Stomach (tissue), 9 donors: ENCODE data around the gene PFKFB1. TPM values are rescaled to one million over a fixed set of nuclear protein-coding genes. Genes with fewer than 3 reads are reported as not detected.
A peak's percentile ranks its signal among the peaks of the same experiment; 100 is the strongest.

Experiments
- DNase-seq, 2 donors: peaks; one replicate each; pipeline versions ENCODE4 v3.0.0 to v3.0.0-alpha.2; 2013 to 2019
- H3K27ac ChIP-seq, 5 donors: fragments of 200-600 bp in 4 of 5; sonication (generic) in 4 of 5; one replicate each; pipeline ENCODE4 v1.5.1; 2013 to 2019; ENCODE audit warnings: mild to moderate bottlenecking in 1 of 5, moderate library complexity in 1 of 5
- H3K27me3 ChIP-seq, 3 donors: fragments of 200-600 bp; sonication (generic); one replicate each; pipeline ENCODE4 v1.5.1; 2017 to 2019; ENCODE audit warnings: mixed run types in 1 of 3
- H3K36me3 ChIP-seq, 4 donors: fragments of 200-600 bp; sonication (generic); 1 replicate in 3 of 4; 2 replicates in 1 of 4; pipeline ENCODE4 v1.5.1; 2016 to 2019
- H3K4me1 ChIP-seq, 4 donors: fragments of 200-600 bp; sonication (generic); one replicate each; pipeline ENCODE4 v1.5.1; 2016 to 2019
- H3K4me3 ChIP-seq, 4 donors: fragments of 200-600 bp; sonication (generic) in 3 of 4; one replicate each; pipeline ENCODE4 v1.5.1; 2016 to 2019; ENCODE audit warnings: mild to moderate bottlenecking in 1 of 4
- H3K9me3 ChIP-seq, 4 donors: fragments of 200-600 bp; sonication (generic); one replicate each; pipeline ENCODE4 v1.5.1; 2016 to 2019
- EP300 ChIP-seq: sonication (generic); formaldehyde crosslinking; IDR thresholded peaks from one replicate; pipeline ENCODE4 v1.6.1; 2017; ENCODE audit warnings: antibody characterized with exemption
- POLR2A ChIP-seq, 4 donors: fragments of 450-650 bp; IDR thresholded peaks; one replicate each; pipeline ENCODE4 v1.6.1; 2016; ENCODE audit warnings: antibody characterized with exemption in 4 of 4, control low read depth in 2 of 4, mild to moderate bottlenecking in 1 of 4, moderate library complexity in 1 of 4
- POLR2AphosphoS5 ChIP-seq, 3 donors: sonication (generic); formaldehyde crosslinking; IDR thresholded peaks; one replicate each; pipeline ENCODE4 v1.6.1; 2016; ENCODE audit warnings: antibody characterized with exemption in 3 of 3
- WGBS, 5 donors: extraction: QIAGEN DNeasy Blood & Tissue Kit in 3 of 5; methylation state at CpG; one replicate each; pipeline versions ENCODE4 v1.1.5 to v1.1.7; 2013 to 2018; 5-methylcytosine and 5-hydroxymethylcytosine counted together
- intact Hi-C: fragments of 100-400 bp; cut with DNase I; formaldehyde crosslinking; loops from one replicate; pipeline ENCODE4 v1.15.1; 2023; ENCODE audit warnings: low total_unique reads
- polyA plus RNA-seq, 3 donors: library from polyadenylated mRNA; stranded (reverse); fragments of 200-250 nt; gene quantifications; one replicate each; pipeline ENCODE4 v1.2.3, GENCODE V29; 2013
- small RNA-seq, 4 donors: library from RNA; depleted of rRNA; stranded (forward); fragments of <200 nt; gene quantifications; one replicate each; pipeline ENCODE3, GENCODE V24; 2016
- total RNA-seq, 5 donors: library from RNA; depleted of rRNA; stranded (reverse); fragments of >200 nt; gene quantifications; one replicate each; pipeline versions ENCODE4 v1.1.0 to v1.2.3, GENCODE V29; 2014 to 2016
- TF ChIP-seq, protein P1 (sequence below), 7 experiments: fragments of 450-650 bp in 4 of 7; fragments of 200-600 bp in 3 of 7; sonication (generic) in 3 of 7; IDR thresholded peaks; one replicate each; pipeline ENCODE4 v1.5.1; 2016 to 2019; ENCODE audit warnings: antibody characterized with exemption in 7 of 7, control low read depth in 2 of 7, mild to moderate bottlenecking in 1 of 7
- donor health status: healthy with polysubstance abuse.
- donor health status: Bipolar disorder and iron deficiency.
- donor health status: healthy.

PFKFB1 gene
- total and polyA plus RNA-seq, 8 donors: 0.25 to 2.0 (median 0.57) TPM; not detected in 4

DNA sequence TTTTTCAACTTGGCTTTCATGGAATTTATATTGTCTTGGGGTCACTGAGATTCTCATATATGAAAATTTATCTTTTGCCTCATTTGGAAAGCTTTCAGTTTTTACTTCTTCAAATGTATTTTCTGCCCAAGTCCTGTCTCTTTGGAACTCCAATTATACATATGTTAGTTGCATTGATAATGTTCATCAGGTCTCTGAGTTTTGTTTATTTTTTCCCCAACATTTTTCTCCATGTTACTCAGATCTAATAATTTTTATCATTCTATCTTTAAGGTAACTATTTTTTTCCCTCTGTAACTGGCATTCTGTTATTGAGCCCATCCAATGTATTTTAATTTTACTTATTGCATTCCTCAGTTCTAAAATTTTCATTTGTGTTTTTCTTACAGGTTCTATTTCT, 84.0 kb downstream of the PFKFB1 start:
- Histone ChIP-seq H3K4me1 (no peaks in the 10 kb centered on the region), H3K4me3 (no peak overlapping the region), H3K9me3 (peaks cover 0 to 22% (median 0%) of the 10 kb centered on the region in 4 donors), H3K27ac (no peak overlapping the region), H3K36me3 (no peaks in the 10 kb centered on the region), H3K27me3 (no peaks in the 10 kb centered on the region)
- DNase-seq: no peak
- TF ChIP-seq, protein P1, sequence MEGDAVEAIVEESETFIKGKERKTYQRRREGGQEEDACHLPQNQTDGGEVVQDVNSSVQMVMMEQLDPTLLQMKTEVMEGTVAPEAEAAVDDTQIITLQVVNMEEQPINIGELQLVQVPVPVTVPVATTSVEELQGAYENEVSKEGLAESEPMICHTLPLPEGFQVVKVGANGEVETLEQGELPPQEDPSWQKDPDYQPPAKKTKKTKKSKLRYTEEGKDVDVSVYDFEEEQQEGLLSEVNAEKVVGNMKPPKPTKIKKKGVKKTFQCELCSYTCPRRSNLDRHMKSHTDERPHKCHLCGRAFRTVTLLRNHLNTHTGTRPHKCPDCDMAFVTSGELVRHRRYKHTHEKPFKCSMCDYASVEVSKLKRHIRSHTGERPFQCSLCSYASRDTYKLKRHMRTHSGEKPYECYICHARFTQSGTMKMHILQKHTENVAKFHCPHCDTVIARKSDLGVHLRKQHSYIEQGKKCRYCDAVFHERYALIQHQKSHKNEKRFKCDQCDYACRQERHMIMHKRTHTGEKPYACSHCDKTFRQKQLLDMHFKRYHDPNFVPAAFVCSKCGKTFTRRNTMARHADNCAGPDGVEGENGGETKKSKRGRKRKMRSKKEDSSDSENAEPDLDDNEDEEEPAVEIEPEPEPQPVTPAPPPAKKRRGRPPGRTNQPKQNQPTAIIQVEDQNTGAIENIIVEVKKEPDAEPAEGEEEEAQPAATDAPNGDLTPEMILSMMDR (IDR thresholded peaks at IDR 0.05): no peak
- TF ChIP-seq EP300 (no peak), POLR2A (IDR thresholded peaks at IDR 0.05) (no peak)
- intact Hi-C loops: no loop called here

DNA sequence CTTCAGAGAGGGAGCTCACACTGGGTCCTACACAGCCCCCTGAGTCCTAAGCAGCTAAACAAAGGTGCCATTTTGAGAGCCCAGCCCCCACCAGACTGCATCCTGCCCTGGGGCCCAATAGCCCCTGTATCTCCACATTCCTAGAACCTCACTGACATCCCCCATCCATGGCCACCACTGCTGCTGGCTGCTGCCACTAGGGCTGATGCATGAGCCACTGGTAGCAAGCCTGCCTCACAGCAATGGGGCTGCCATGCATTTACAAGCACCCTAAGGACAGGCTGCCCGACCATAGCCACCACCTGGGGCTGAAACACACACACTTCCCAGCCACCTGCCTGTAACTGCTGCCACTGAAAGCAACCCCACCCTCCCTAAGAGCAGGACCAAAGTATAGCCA, 99.8 kb downstream of the PFKFB1 start:
- TF ChIP-seq EP300 (no peak), POLR2AphosphoS5 (IDR thresholded peaks at IDR 0.05) (no peak), POLR2A (IDR thresholded peaks at IDR 0.05) (no peak)
- TF ChIP-seq, protein P1 (IDR thresholded peaks at IDR 0.05): no peak
- no peak overlapping the region for H3K27ac ChIP-seq
- WGBS, 5 donors: 36 to 71% (median 60%) methylated on average over 1 of the region's 1 CpG
- DNase-seq: no peak
- no peaks in the 10 kb centered on the region for H3K27me3 ChIP-seq
- no peaks in the 10 kb centered on the region for H3K36me3 ChIP-seq
- no peaks in the 10 kb centered on the region for H3K4me1 ChIP-seq
- H3K4me3 ChIP-seq: no peak overlapping the region
- peaks cover 0 to 28% (median 5%) of the 10 kb centered on the region in 4 donors for H3K9me3 ChIP-seq
- intact Hi-C loops: no loop called here

DNA sequence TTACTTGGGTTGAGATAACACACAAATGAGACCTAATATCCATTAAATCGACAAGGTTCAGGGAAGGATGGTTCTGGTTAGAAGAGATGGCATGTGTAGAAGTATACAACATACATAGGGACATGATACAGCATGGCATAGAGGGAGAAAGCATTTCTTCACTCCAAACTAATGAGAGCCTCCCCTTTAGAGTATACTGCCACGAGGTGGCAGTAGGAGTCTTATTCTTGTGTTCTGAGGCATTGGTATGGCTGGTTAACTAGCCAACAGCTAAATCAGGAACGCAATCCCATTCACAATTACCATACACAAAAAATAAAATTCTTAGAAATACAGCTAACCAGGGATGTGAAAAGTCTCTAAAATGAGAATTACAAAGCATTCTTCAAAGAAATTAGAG, 102.4 kb downstream of the PFKFB1 start:
- H3K4me3 ChIP-seq: no peak overlapping the region
- no peaks in the 10 kb centered on the region for H3K36me3 ChIP-seq
- no peak overlapping the region for H3K27ac ChIP-seq
- WGBS, 5 donors: 3 to 27% (median 15%) methylated on average over 3 of the region's 3 CpGs
- H3K27me3 ChIP-seq: no peaks in the 10 kb centered on the region
- no peaks in the 10 kb centered on the region for H3K4me1 ChIP-seq
- H3K9me3 ChIP-seq: peaks cover 0 to 28% (median 5%) of the 10 kb centered on the region in 4 donors
- intact Hi-C loops: no loop called here
- DNase-seq: peak in 1 of 2 donors; percentile 37
- no peak for TF ChIP-seq POLR2A (IDR thresholded peaks at IDR 0.05)
- TF ChIP-seq, protein P1 (IDR thresholded peaks at IDR 0.05): peak in 1 of 7 experiments; percentile 28

DNA sequence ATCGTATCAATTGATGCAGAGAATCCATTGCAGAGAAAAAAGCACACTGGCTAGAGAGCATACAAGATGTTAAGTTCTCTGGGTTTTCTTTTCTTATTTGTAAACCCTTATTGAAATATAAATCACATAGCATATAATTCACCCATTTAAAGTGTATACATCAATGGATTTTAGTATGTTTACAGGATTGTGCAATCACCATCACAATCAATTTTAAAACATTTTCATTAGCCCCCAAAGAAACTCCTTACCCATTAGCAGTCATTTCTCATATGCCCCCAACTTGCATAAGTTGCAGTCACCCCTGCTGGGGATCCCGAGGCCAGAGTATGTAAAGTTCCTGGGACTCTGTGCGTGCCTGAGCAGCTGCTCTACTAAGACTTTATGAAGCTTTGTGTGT, 108.2 kb downstream of the PFKFB1 start:
- Histone ChIP-seq H3K27ac (no peak overlapping the region), H3K36me3 (no peaks in the 10 kb centered on the region), H3K4me1 (no peaks in the 10 kb centered on the region), H3K4me3 (no peak overlapping the region), H3K27me3 (no peaks in the 10 kb centered on the region), H3K9me3 (no peaks in the 10 kb centered on the region)
- intact Hi-C loops: no loop called here
- DNase-seq: no peak
- WGBS, 5 donors: 64 to 79% (median 65%) methylated on average over 2 to 3 of the region's 3 CpGs
- TF ChIP-seq, protein P1 (IDR thresholded peaks at IDR 0.05): no peak
- TF ChIP-seq POLR2A (IDR thresholded peaks at IDR 0.05) (no peak), EP300 (no peak), POLR2AphosphoS5 (IDR thresholded peaks at IDR 0.05) (no peak)

Small RNA genes within 50 kb of the gene (small RNA-seq; reads per million reads assigned to genes)
- 0 reads per million in 4 donors for gene RF00614

Other genes with a start within 250 kb of the PFKFB1 start
- gene ITIH6, start 195.9 kb downstream of the PFKFB1 start, total RNA-seq: not detected
- gene ITIH6, start 195.9 kb downstream of the PFKFB1 start, polyA plus RNA-seq: not detected
- gene MAGED2, start 186.4 kb downstream of the PFKFB1 start, total RNA-seq: 100 to 1,000 TPM in 1 of 5 donors, 10 to 100 TPM in 3, 1 to 10 TPM in 1; 4.1 to 220 (median 85.8) TPM
- 10 to 100 TPM; 48.6 to 76.3 (median 51.9) TPM for gene MAGED2, start 186.4 kb downstream of the PFKFB1 start, polyA plus RNA-seq
- 10 to 100 TPM in 3 of 5 donors, 1 to 10 TPM in 1, under 1 TPM in 1; 0.45 to 25.3 (median 12.5) TPM for gene TRO, start 73.4 kb downstream of the PFKFB1 start, total RNA-seq
- gene TRO, start 73.4 kb downstream of the PFKFB1 start, polyA plus RNA-seq: 1 to 10 TPM; 2.2 to 5.0 (median 3.2) TPM
- 1 to 10 TPM in 4 of 5 donors, under 1 TPM in 1; 0.29 to 8.5 (median 7.5) TPM for gene APEX2, start 6.2 kb upstream of the PFKFB1 start, total RNA-seq
- 10 to 100 TPM in 1 of 3 donors, 1 to 10 TPM in 2; 8.3 to 11.2 (median 8.4) TPM for gene APEX2, start 6.2 kb upstream of the PFKFB1 start, polyA plus RNA-seq
- 10 to 100 TPM in 1 of 5 donors, not detected in 4; 18.4 TPM for gene ALAS2, start 36.8 kb upstream of the PFKFB1 start, total RNA-seq
- not detected for gene ALAS2, start 36.8 kb upstream of the PFKFB1 start, polyA plus RNA-seq
- gene PAGE2B, start 80.8 kb upstream of the PFKFB1 start, total RNA-seq: not detected
- gene PAGE2B, start 80.8 kb upstream of the PFKFB1 start, polyA plus RNA-seq: 1 to 10 TPM in 1 of 3 donors, not detected in 2; 3.7 TPM
- not detected for gene PAGE2, start 94.8 kb upstream of the PFKFB1 start, total RNA-seq
- not detected for gene PAGE2, start 94.8 kb upstream of the PFKFB1 start, polyA plus RNA-seq
- gene PAGE5, start 226.2 kb upstream of the PFKFB1 start, total RNA-seq: not detected
- not detected for gene PAGE5, start 226.2 kb upstream of the PFKFB1 start, polyA plus RNA-seq